SH-SY5Y (cell line): ENCODE data around the gene UTP4.

ENCODE experiments used
- GATA2 ChIP-seq: IDR thresholded peaks from 2 replicates; pipeline ENCODE4 v1.6.1; 2011; ENCODE audit warnings: mild to moderate bottlenecking, low read depth, low read length
- GATA3 ChIP-seq: IDR thresholded peaks from 2 replicates; pipeline ENCODE4 v1.6.1; 2011; ENCODE audit warnings: low read depth, mild to moderate bottlenecking, low read length, moderate library complexity

DNA sequence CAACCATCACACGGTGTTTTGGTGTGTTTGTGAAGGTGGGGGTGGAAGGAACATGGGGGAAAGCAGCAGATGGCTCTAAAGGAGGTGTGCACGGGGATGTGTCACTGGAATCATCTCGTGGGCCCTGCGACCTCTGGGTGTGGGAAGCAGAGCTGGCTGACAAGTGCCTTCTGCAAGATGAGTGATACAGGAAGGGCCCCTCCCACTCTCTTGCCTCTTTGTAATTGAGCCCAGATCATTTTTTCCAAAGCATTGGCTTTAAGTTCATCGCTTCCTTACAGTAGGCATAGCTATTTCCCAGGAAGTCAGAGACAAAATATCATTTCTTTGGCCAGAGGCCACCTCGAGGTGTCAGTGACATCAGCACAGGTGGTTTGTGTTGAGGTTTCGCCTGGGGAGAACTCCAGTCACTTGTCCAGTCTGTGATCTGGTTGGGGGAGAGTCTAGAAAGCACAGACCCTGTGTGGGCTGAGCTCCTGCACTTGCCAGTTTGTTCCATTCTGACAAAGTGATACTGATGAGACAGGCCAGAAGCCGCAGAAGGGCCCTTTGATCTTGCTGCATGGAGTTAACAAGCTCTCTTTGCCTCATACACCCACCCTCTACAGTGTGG lies 33.9 kb downstream of the UTP4 start:
- TF ChIP-seq GATA2 (no peak), GATA3 (no peak)
